ENCODE data around the gene GOLGB1.
"Not testable (repeated sequence)": the region's sequence is repeated elsewhere in the genome, so short reads cannot be mapped to it uniquely, and the experiment has no call there.

The GOLGB1 gene

GRCh38 chr3:121739902-121740301 is 9.6 kb downstream of the GOLGB1 start:
- FAIRE-seq = no peak

GRCh38 chr3:121737644-121738043 is 11.9 kb downstream of the GOLGB1 start:
- FAIRE-seq = no peak

GRCh38 chr3:121736112-121736511 is 13.4 kb downstream of the GOLGB1 start:
- no peak for FAIRE-seq

- FAIRE-seq = no peak
Measured at GRCh38 chr3:121735047-121735696, 14.4 kb downstream of the GOLGB1 start.

- no peak for FAIRE-seq
Measured at GRCh38 chr3:121730940-121731687, 18.4 kb downstream of the GOLGB1 start.

- no peak for FAIRE-seq
Measured at GRCh38 chr3:121724130-121724529, 25.4 kb downstream of the GOLGB1 start.

- no peak for FAIRE-seq
Measured at GRCh38 chr3:121723485-121723884, 26.1 kb downstream of the GOLGB1 start.

- FAIRE-seq = no peak
Measured at GRCh38 chr3:121722411-121722810, 27.1 kb downstream of the GOLGB1 start.

GRCh38 chr3:121720163-121720562 is 29.4 kb downstream of the GOLGB1 start:
- no peak for FAIRE-seq

- no peak for FAIRE-seq
Measured at GRCh38 chr3:121719423-121719822, 30.1 kb downstream of the GOLGB1 start.

GRCh38 chr3:121718205-121718846 is 31.2 kb downstream of the GOLGB1 start:
- no peak for FAIRE-seq

- FAIRE-seq = no peak
Measured at GRCh38 chr3:121710347-121710746, 39.2 kb downstream of the GOLGB1 start.

- FAIRE-seq = no peak
Measured at GRCh38 chr3:121707531-121708273, 41.8 kb downstream of the GOLGB1 start.

GRCh38 chr3:121705541-121705940 is 44.0 kb downstream of the GOLGB1 start:
- FAIRE-seq = no peak

GRCh38 chr3:121703973-121704372 is 45.6 kb downstream of the GOLGB1 start:
- no peak for FAIRE-seq

- FAIRE-seq = no peak
Measured at GRCh38 chr3:121698901-121699300, 50.6 kb downstream of the GOLGB1 start.

- no peak for FAIRE-seq
Measured at GRCh38 chr3:121698476-121698875, 51.1 kb downstream of the GOLGB1 start.

- FAIRE-seq = no peak
Measured at GRCh38 chr3:121696186-121696585, 53.4 kb downstream of the GOLGB1 start.

- FAIRE-seq = no peak
Measured at GRCh38 chr3:121692010-121692699, 57.4 kb downstream of the GOLGB1 start.

GRCh38 chr3:121690777-121691405 is 58.6 kb downstream of the GOLGB1 start:
- no peak for FAIRE-seq

GRCh38 chr3:121688747-121689146 is 60.8 kb downstream of the GOLGB1 start:
- not testable (repeated sequence) for FAIRE-seq

- FAIRE-seq = no peak
Measured at GRCh38 chr3:121681792-121682191, 67.7 kb downstream of the GOLGB1 start.

Measured in endometrium (tissue), 2 donors.